ENCODE results near the gene BBOX1. TPM values are rescaled to one million over a fixed set of nuclear protein-coding genes. Genes with fewer than 3 reads are reported as not detected.

Gene BBOX1
- total and polyA plus RNA-seq, 2 of the 8 experiments (the other 6 are each of a cell fraction or from before 2014, with no cell fraction given), result not detected

DNA sequence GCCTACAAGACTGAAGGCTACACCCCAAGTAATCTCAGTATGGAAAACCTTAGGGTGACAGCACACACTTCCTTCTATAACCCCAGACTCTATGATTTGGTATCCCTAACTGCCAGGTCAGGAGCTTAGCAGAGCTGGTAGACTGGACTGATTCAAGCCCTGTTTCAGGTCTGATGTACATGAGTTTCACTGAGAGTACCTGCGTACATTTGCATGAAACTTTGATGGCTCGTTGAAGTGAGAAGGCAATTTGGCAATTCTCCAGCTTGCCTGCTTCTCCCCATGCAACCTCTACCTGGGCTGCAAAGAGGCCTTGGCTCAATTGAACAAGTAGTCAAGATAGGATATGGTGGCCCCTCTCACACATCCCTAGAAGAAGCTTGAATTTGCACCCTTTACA is 36.5 kb upstream of the BBOX1 start (continued):
- TF ChIP-seq CHD2 (IDR thresholded peaks at IDR 0.05; ENCODE audit: low read length), result no peak
- TF ChIP-seq SIX5 (IDR thresholded peaks at IDR 0.05; ENCODE audit: low read depth, low read length), result no peak
- TF ChIP-seq, protein P1, sequence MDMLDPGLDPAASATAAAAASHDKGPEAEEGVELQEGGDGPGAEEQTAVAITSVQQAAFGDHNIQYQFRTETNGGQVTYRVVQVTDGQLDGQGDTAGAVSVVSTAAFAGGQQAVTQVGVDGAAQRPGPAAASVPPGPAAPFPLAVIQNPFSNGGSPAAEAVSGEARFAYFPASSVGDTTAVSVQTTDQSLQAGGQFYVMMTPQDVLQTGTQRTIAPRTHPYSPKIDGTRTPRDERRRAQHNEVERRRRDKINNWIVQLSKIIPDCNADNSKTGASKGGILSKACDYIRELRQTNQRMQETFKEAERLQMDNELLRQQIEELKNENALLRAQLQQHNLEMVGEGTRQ (IDR thresholded peaks at IDR 0.05; ENCODE audit: low read length), result no peak
- TF ChIP-seq RAD21 (IDR thresholded peaks at IDR 0.05 in 1 of 2, conservative IDR thresholded peaks at IDR 0.05 in 1 of 2; ENCODE audit: low read depth in 2 of 2, low read length in 2 of 2), result no peak

Data from H1 (cell line).